Measurements from ENCODE around the gene SNX30. TPM values are rescaled to one million over a fixed set of nuclear protein-coding genes. Genes with fewer than 3 reads are reported as not detected.

SNX30 gene
- total RNA-seq, 1 experiment from 2014 or later, result 12.7 TPM

- ATAC-seq (no peak), DNase-seq (ENCODE audit: low read depth, low spot score) (no peak)
- Histone ChIP-seq H2AFZ (ENCODE audit: low read depth, low read length, poor library complexity, severe bottlenecking) (no peak overlapping the region), H3K9me3 (ENCODE audit: control insufficient read depth in 1 of 2, insufficient read depth in 1 of 2, low read depth in 1 of 2, low read length in 2 of 2) (no peaks in the 10 kb centered on the region), H3K27me3 (ENCODE audit: insufficient read depth, low read length) (no peaks in the 10 kb centered on the region), H4K20me1 (ENCODE audit: insufficient read depth) (no peaks in the 10 kb centered on the region), H3K36me3 (ENCODE audit: control insufficient read depth in 1 of 2, insufficient read depth in 2 of 2, low read length in 2 of 2) (no peaks in the 10 kb centered on the region), H3K4me1 (ENCODE audit: control insufficient read depth in 1 of 2, insufficient read depth in 2 of 2, low read length in 2 of 2) (peaks cover 0 to 4% of the 10 kb centered on the region in 2 experiments; a peak in 2 of 4 replicates), H3K4me3 (replicated peaks in 1 of 2; ENCODE audit: low read depth in 1 of 2, low read length in 2 of 2) (no peak overlapping the region), H3K9me2 (ENCODE audit: insufficient read depth) (no peaks in the 10 kb centered on the region), H3K27ac (ENCODE audit: low read depth, low read length) (no peak overlapping the region), H3K4me2 (ENCODE audit: low read length) (no peak overlapping the region), H3K79me2 (ENCODE audit: insufficient read depth, low read length) (no peaks in the 10 kb centered on the region), H3K9ac (ENCODE audit: low read length) (no peak overlapping the region)
- no TSS peak for BruUV-seq (replicated peaks)
- ChIA-PET CTCF (no interaction called here), POLR2A (no interaction called here), RAD21 (ENCODE audit: low non-redundant PET in 1 of 2, low total read pairs in 2 of 2, uncharacterized antibody in 2 of 2, unreplicated experiment in 2 of 2) (no interaction called here)
- intact Hi-C loops (cut with micrococcal nuclease), result loop anchor here (5.0 to 10.0 kb wide), 3 partner anchors 80 to 707 kb away; partner anchors contain the start of gene INIP
- TF ChIP-seq SRF (IDR thresholded peaks at IDR 0.05; ENCODE audit: low read depth) (no peak), ZNF274 (IDR thresholded peaks at IDR 0.05; ENCODE audit: low read depth, low read length) (no peak), ATF3 (IDR thresholded peaks at IDR 0.05) (no peak), REST (IDR thresholded peaks at IDR 0.05; ENCODE audit: low read depth) (no peak), RAD21 (IDR thresholded peaks at IDR 0.05; ENCODE audit: low read depth) (no peak), POLR2A (IDR thresholded peaks at IDR 0.05; ENCODE audit: borderline replicate concordance, extremely low read depth, insufficient read depth, insufficient read length) (no peak), EZH2phosphoT487 (IDR thresholded peaks at IDR 0.05; ENCODE audit: borderline replicate concordance) (no peak), CEBPB (IDR thresholded peaks at IDR 0.05; ENCODE audit: low read depth) (no peak), ELF1 (IDR thresholded peaks at IDR 0.05; ENCODE audit: borderline replicate concordance, low read depth) (no peak), YY1 (IDR thresholded peaks at IDR 0.05; ENCODE audit: extremely low read depth, insufficient replicate concordance, low read depth, low read length) (no peak), JUND (IDR thresholded peaks at IDR 0.05) (no peak), FOSL1 (IDR thresholded peaks at IDR 0.05; ENCODE audit: low read depth) (no peak), TCF7L2 (IDR thresholded peaks at IDR 0.05; ENCODE audit: borderline replicate concordance, extremely low read depth, insufficient read depth, insufficient read length) (no peak), ZFX (IDR thresholded peaks at IDR 0.05) (no peak), ZBTB33 (IDR thresholded peaks at IDR 0.05; ENCODE audit: extremely low read depth, insufficient replicate concordance, low read length) (no peak), CBX3 (IDR thresholded peaks at IDR 0.05; ENCODE audit: low read depth) (no peak), CTCF (IDR thresholded peaks at IDR 0.05 in 2 of 3, conservative IDR thresholded peaks at IDR 0.05 in 1 of 3; ENCODE audit: borderline replicate concordance in 1 of 3, insufficient read depth in 1 of 3, low read depth in 2 of 3, low read length in 2 of 3) (no peak), EZH2 (IDR thresholded peaks at IDR 0.05) (no peak)
Measured at GRCh38 chr9:112794731-112795130, 44.2 kb downstream of the SNX30 start.
